ENCODE measurements around the gene OR52J3.
"Not testable (repeated sequence)": the region's sequence is repeated elsewhere in the genome, so short reads cannot be mapped to it uniquely, and the experiment has no call there.

OR52J3 gene

DNA sequence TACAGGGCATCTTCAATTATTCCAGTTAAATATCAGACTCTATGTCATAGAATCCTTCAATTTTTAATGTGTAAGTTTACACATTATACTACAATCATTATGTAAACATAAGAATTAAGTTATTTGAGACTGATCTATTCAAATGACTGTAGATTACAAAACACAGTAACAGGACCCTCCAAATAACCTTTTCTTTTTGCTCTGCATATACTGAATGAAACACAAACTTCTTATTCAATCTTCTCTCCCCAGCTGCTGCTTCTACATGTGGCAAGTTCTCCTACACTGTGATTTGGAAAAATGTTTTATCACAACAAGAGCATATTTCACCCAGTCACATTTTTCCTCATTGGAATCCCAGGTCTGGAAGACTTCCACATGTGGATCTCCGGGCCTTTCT, at the start of gene OR52J3:
Gene OR52J3, plus strand, starts transcription at position 301 of the 400 bp plus-strand sequence. Its CDS starts 0 bp downstream, at position 301.
- no peak for DNase-seq

DNA sequence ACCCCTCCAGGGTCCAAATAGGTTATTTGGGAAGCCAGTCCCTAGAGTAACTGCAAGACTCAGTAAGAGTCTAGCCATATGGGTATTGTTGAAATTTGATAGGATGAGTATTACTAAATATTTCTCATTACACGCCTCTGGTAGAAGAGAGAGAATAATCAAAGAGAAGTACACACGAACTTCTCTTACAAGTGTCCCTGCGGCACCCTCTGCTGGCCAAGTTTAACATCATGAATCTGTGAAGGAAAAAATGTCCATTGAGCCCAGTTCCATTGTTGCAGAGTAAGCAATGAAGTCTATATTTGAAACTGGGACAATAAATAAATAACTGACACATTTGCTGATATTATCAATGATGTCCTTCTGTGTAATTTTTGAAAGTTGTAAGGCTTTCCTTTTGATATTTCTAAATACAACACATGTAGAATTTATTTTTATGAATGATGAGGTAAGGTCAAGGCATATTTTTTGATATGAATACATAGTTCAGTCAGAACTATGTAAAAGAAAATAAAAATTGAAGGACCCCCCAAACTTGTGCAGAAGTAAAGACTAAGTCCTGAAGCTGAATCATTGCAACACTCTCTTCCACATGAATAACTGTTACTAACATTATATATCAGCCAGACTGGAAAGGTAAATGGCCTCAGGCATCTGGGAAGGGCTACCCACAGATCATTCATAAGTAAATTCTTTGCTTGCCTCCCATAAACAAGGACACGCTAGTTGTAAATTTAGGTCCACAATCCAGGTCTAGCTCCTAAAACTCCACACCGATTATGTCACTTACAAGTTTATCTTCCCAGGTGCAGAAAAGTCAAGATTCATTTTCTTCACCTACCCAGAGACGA, 41.7 kb upstream of the OR52J3 start:
- DNase-seq = peak; percentile 56

DNA sequence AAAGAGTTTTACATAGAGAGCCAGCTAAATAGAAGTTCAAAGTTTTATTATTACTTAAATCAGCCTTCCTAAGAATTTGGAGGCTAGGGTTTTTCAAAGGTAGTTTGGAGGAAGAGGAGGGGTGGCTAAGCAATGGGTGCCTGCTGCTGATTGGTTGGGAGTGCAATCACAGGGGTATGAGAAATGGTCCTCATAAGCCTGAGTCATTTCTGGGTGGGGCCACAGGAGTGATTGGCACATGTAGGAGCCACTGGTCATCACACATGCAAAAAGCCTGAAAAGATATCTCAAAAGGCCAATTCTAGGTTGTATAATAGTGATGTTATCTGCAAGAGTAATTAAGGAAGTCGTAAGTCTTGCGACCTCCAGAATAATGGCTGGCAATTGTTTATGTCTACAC, 38.8 kb upstream of the OR52J3 start:
- DNase-seq = no peak

DNA sequence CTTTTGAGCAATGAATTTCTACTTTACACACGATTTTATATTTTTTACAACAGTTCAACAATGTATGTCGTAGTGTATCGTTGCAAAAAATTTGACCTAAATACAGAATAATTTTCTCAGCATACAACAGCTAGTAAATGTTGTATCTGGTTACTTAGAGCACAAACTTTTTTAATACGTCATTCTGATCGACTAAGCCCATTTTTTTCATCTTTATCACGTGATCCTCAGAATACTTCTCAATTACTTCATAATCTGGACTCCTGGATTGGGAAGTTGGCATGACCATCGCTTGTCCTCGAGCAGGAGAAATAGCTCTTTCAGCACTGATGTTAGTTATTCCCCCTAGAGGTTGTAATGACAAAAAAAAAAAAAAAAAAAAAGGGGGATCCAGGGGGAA, 35.1 kb upstream of the OR52J3 start:
- no peak for DNase-seq

DNA sequence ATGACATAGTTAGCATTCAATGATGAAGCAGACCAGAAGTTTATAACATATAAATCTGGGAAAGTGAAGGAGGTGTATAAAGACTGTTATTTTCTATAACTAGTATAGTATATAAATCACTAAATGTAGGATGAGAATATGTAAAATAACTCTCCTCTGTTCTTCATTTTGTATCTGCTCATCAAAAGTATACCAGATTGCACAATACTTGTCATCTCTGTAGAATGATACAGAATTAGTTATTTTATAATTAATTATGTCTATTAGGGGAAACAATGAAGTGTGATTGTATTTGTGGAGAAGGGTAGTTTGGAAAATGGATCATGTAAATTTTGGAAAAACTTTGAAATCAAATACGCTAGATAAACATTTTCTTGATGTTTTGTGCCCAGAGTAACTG, 33.3 kb upstream of the OR52J3 start:
- no peak for DNase-seq

DNA sequence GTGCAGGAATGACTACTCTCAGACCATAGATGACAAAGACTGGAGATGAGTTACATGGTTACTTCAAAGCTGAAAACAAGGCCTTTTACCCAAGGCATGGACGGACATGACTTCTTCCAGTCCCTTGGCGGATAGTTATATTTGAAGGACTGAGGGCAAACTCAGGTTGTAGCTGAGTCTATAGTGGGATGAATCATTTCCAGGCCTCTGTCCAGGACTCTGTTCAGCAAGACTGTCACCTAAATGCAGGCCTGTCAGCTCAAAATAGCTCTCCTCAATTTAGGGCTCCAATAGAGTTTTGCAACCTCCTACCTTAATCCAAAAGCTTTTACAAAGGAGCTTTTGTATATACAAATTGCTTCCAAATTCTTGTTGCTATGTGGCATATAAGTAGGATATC, 24.3 kb upstream of the OR52J3 start:
- DNase-seq = no peak

DNA sequence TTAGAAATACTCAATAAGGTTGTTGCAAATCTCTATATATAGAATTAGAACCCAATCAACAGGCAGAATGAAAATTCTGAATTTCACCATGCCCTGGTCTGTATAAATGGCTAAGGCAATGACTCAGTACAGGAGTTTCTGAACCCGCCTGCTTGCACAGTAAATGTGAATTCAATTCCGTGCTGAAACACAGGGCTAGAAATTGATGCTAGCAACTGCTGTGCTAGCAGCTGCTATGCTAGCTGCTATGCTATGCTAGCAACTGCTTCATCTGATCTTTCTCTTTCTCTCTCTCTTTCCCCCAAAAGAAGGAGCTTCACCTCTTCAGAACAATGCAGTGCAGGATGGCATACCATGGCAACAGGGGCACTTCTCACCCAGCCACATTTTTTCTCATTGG, 9.7 kb upstream of the OR52J3 start:
- no peak for DNase-seq

DNA sequence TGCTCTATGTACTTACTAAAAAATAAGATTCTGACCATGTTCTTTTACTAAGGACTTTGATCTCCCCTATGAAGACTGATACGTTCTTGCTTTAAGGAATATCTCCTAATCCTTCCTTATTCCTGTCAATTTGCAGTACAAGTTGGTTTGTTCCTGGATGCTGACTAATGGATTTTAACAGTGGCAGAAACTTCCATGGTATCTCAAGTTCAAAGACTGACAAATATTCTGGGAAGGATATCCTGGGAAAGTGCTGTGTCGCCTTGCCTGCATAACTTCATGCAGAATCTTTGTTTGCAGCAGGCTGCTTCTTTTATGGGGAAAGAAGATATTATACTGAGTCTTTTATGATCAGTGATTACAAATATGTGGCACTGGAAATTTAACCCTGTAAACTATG, 8.4 kb upstream of the OR52J3 start:
- no peak for DNase-seq

DNA sequence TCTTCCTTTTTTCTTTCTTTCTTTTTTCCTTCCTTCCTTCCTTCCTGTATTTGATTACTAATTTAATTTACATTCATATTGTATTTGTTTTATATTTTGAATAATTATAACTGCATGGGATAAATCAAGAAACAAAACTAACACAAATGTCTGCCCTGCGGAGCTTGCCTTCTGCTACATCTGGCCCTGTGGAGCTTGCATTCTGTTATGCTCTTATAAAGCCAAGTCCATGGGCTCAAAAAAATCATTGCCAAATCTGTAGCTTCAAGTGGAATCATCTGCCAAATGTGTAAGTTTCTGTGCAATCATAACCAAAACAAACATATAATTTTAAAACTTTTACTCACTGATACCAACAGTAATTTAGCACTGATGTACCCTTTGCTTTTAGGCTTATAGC, 8.0 kb upstream of the OR52J3 start:
- DNase-seq = no peak

DNA sequence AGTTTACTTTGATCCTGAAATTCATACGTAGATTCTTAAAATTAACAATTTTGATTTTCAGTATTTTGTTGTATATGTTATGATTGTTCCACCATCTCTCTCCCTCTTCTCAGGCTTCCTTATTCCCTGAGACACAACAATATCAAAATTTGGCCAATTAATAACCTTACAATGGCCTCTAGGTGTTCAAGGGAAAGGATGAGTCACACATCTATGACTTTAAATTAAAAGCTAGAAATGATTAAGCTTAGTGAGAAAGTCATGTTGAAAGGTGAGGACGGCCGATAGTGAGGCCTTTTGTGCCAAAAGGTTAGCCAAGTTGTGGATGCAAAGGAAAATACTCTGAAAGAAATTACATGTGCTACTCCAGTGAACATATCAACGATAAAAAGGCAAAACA, 5.5 kb upstream of the OR52J3 start:
- no peak for DNase-seq

DNA sequence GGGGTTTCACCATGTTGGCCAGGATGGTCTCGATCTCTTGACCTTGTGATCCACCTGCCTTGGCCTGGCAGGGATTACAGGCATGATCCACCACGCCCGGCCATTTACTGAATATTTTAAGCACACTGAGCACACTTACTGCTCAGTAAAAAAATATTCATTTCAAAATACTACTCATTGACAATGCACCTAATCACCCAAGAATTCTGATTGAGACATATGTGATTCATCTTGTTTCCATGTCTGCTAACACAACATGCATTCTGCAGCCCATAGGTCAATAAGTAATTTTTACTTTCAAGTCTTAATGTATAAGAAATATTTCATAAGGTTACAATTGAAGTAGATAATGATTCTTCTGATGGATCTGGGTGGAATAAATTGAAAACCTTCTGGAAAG, 4.2 kb upstream of the OR52J3 start:
- no peak for DNase-seq

DNA sequence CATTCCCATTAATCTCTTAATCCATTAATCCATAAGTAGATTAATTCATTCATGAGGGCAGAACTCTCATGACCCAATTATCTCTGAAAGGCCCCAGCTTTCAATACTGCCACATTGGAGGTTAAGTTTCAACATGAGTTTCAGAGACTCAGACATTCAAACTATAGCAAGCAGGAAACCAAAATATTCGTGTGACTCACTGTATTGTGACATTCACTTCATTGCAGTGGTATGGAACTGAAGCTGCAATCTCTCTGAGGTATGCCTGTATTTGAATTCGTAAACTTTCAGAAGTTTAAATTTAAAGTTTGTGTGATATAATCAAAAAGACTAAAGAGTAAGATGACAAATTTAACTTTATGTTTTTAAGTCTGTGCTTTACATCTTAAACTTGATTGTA, 2.9 kb upstream of the OR52J3 start:
- no peak for DNase-seq

DNA sequence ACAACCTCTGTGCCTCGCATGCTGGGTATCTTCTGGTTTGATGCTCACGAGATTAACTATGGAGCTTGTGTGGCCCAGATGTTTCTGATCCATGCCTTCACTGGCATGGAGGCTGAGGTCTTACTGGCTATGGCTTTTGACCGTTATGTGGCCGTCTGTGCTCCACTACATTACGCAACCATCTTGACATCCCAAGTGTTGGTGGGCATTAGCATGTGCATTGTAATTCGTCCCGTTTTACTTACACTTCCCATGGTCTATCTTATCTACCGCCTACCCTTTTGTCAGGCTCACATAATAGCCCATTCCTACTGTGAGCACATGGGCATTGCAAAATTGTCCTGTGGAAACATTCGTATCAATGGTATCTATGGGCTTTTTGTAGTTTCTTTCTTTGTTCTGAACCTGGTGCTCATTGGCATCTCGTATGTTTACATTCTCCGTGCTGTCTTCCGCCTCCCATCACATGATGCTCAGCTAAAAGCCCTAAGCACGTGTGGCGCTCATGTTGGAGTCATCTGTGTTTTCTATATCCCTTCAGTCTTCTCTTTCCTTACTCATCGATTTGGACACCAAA, 516 bp downstream of the OR52J3 start:
- no peak for DNase-seq

DNA sequence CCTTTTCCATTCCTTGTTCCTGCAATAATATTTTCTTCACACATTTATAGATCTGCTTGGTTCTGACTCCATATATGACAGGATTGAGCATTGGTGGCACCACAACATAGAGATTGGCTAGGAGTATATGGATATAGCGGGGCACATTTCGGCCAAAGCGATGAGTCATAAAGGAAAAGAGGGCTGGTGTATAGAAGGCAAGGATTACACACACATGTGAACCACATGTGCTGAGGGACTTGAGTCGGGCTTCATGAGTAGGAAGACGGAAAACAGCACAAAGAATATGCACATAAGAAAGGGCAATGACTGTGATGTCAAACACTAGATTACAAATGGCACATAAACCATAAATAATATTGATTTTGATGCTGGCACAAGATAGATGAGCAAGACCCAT, 12.4 kb downstream of the OR52J3 start:
- DNase-seq = not testable (repeated sequence)

DNA sequence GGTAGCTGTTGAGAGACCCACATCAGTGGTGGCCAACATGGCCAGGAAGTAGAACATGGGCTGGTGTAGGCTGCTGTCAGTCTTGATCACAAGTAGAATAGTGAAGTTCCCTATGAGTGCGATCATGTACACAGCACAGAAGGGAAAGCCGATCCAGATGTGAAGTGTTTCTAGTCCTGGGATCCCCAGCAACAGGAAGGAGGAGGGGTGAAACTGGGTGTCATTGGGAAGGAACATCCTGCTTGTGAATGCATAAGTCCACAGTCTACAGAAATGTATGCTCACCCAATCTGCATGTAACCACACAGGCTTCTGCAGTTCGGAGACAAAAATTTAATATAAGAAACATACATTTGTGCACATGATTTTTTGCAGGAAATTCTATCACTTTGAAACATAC, 13.1 kb downstream of the OR52J3 start, which contains the start of gene OR52E2:
Gene OR52E2, minus strand, starts transcription at position 237 of the 400 bp plus-strand sequence. Its CDS starts 0 bp downstream, at position 237.
- no peak for DNase-seq

DNA sequence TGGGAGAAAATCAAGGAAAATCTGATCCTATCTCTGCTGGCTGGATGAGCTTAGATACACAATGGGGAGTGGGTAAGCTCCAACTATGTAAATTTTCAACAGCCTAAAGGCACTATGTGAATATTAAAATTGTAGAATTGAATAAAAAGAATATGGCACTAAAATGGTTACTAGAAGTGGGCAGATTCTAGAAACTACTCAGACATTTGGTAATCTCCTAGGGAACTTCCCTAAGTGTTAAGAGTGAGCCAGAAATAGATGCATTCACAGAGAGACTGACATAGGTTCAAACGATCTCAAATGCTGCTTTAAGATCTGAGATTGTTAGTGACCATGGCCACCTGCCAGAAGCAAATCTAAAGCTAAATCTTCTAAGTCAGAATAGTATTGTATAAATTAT, 18.7 kb downstream of the OR52J3 start:
- no peak for DNase-seq

DNA sequence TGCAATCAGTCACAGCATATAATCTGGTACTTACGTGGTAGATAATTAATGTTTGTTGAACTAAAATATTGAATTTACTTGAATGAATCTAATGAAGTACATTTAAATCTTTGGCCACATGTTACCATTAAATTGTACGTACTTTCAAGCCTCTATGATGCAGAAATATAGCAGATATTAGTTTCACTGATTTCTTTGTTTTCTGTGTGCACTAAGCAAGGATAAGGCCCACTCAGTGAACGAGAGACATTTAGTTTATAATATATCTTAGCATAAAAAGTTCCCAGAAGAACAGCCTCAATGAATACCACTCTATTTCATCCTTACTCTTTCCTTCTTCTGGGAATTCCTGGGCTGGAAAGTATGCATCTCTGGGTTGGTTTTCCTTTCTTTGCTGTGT, 22.9 kb downstream of the OR52J3 start, which contains the start of gene OR52E1:
Gene OR52E1, plus strand, starts transcription at position 301 of the 400 bp plus-strand sequence.
- no peak for DNase-seq

DNA sequence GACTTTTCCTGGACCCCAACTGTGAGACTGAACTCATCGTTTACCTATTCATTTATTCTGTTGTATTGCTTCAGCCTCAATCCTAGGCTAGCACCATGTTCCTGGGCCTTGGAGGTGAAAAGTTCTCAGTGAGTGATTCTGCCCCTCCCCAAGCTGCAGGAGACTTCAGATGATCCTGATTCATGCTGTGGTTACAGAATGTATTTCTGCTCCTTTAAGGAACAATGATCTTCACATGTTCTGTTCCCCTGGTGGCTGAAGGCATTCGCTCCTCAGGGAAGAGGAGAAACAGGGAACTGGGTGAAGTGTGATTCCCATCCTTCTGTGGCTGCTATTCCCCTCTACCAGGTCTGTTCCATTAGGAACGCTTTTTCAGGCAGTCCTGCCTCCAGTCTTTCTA, 25.5 kb downstream of the OR52J3 start:
- no peak for DNase-seq

DNA sequence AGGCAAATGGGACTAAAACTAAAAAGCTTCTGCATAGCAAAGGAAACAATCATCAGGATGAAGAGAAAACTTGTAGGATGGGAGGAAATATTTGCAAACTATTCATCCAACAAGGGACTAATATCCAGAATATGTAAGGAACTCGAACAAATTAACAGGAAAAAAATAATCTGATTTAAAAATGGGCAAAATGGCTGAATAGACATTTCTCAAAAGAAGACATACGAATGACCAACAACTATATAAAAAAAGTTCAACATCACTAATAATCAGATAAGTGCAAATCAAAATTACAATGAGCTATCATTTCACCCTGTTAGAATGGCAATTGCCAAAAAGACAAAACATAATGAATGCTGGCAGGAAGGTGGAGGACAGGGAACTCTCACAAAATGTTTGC, 35.1 kb downstream of the OR52J3 start:
- no peak for DNase-seq

DNA sequence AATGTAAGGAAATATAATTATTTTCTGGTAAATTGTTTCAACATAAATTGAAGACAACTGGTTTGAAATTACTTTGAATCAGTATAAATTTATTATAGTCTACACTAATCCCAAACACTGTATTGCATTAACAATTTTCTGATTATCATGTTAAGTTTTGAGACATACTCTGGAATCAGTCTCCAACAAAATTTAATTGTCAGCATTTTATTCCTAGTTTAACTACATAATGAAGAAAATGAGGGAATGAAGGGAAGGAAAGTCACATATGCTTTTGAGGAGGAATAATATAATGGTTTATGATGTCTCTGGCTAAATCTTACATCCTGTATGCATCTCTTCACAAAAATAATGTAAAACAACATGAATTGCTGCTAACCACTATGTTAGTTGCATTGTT, 37.3 kb downstream of the OR52J3 start:
- no peak for DNase-seq

DNA sequence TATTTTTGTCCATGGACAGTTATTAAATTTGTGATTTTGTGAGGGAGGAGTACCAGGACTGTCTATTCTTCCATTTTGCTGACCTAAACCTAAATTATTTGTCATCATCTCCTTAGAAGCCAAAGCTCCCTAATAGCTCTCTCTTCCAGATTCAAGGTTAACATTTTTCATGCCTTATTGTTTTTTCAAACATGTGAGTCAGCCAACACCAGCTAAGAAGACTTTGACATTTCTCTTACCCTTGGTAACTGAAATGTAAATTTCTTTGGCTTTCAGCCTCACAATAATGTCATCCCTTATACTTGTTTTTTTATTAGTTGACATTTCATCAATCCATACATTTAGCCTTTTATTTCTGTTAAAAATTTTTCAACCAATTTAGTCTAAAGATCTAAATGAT, 42.2 kb downstream of the OR52J3 start:
- no peak for DNase-seq

DNA sequence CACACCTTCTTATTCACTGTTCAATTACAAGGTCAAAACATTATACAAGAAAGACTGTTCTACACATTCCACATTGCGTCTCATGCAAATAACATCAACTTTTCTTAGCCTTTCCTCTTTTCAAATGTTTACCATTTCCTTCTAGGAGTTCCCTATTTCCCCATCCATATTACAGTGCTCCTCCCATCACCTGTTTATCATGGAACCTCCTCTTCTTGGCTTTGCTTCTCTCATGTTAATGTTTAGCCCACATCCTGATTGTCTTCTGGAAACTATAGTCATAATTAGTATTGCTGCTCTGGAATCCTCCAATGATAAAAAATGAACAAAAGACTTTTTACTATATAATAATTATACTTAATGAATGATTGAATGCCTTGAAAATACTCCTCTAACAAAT, 44.3 kb downstream of the OR52J3 start:
- DNase-seq = no peak

DNA sequence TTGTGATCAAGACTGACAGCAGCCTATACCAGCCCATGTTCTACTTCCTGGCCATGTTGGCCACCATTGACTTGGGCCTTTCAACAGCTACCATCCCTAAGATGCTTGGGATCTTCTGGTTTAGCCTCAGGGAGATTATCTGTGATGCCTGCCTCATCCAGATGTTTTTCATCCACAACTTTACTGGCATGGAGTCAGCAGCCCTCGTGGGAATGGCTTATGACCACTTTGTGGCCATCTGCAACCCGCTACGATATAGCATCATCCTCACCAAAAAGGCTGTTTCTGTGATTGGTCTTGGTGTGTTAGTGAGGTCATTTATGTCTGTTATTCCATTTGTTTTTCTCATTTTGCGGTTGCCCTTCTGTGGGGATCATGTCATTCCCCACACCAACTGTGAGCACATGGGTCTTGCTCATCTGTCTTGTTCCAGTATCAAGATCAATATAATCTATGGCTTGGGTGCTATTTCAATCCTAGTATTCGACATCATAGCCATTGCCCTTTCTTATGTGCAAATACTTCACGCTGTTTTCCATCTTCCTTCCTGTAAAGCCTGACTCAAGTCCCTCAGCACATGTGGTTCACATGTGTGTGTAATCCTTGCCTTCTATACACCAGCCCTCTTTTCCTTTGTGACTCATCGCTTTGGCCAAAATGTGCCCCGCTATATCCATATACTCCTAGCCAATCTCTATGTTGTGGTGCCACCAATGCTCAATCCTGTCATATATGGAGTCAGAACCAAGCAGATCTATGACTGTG, 46.7 kb downstream of the OR52J3 start:
- DNase-seq = no peak

DNA sequence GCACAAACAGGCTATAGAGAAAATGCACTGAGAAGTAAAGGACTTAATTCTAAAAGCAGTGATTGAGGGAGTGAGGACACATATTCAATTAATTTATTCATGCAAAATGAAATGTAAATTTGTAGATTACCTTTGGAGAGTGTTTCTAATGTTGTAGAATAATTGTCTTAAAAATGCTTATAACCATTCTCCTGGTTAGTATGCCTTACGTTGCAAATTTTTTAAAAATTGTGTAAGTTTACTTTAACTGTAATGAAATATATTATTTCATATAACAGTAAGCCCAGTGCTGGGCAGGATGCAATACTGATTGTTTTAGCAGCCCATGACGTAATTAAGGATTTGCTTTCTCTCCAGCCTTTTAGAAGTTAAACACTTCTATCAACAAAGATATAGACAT, 49.7 kb downstream of the OR52J3 start:
- no peak for DNase-seq

Data from femur (tissue), 1 donor.